Dedifferentiated amniotic fluid mesenchymal stem cell (primary cell): ENCODE results near the gene SFXN5.

Experiments used
- DNase-seq: peaks from one replicate; pipeline ENCODE4 v3.0.0-alpha.2; 2016; ENCODE audit errors: extremely low spot score

SFXN5 gene

GRCh38 chr2:72956936-72957335 lies 114.6 kb downstream of the SFXN5 start:
- DNase-seq = no peak

- no peak for DNase-seq
These were observed 115.5 kb downstream of the SFXN5 start for GRCh38 chr2:72956050-72956395.

- no peak for DNase-seq
These were observed 116.1 kb downstream of the SFXN5 start for GRCh38 chr2:72955228-72956049.

GRCh38 chr2:72954376-72955227 lies 116.9 kb downstream of the SFXN5 start:
- DNase-seq = no peak

- DNase-seq = no peak
These were observed 117.5 kb downstream of the SFXN5 start for GRCh38 chr2:72953976-72954375.

GRCh38 chr2:72953528-72953927 lies 118.0 kb downstream of the SFXN5 start:
- DNase-seq = no peak

GRCh38 chr2:72952961-72953360 lies 118.6 kb downstream of the SFXN5 start:
- no peak for DNase-seq

GRCh38 chr2:72952110-72952823 lies 119.2 kb downstream of the SFXN5 start:
- no peak for DNase-seq

DNA sequence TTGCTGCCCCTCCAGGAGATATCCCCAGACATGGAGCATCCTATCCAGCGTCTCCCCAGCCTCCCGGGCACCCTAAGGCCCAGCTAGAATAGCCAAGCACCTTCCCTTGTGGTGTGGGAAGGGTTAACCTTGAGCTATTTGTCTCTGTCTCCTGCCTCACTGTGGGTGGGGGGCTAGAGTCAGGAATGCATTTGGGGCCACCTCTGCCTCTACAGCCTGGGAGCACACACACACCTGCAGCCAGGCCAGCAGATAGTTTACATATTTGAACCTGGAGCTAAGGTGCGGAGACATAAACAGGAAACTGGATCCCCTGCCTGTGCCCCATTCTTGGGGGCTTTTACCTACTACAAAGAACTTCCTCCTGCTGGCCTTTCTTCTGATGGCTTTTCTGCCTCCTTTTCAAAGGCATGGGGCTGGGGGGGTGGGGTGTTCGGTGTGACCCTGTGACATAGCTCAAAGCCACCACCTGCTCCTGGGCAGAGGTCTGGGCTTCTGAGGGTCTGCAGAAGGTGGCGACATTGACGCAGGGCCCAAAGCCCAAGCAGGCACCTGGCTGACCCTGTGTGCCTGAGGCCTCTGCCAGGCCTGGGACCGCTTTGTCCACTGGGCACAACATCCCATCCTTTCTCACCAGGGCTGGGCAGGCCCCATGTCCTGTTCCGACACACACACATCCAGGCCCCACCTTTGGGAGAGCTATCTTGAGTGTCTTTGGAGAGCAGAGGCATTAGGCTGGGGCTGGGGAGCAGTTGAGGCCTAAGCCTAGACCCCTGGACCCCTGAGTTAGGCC lies 120.0 kb downstream of the SFXN5 start:
- no peak for DNase-seq

- no peak for DNase-seq
These were observed 120.8 kb downstream of the SFXN5 start for GRCh38 chr2:72950558-72951255.

- no peak for DNase-seq
These were observed 121.9 kb downstream of the SFXN5 start for GRCh38 chr2:72949642-72950041.

- DNase-seq = no peak
These were observed 122.5 kb downstream of the SFXN5 start for GRCh38 chr2:72949045-72949444.

- DNase-seq = no peak
These were observed 123.3 kb downstream of the SFXN5 start for GRCh38 chr2:72947952-72948830.

DNA sequence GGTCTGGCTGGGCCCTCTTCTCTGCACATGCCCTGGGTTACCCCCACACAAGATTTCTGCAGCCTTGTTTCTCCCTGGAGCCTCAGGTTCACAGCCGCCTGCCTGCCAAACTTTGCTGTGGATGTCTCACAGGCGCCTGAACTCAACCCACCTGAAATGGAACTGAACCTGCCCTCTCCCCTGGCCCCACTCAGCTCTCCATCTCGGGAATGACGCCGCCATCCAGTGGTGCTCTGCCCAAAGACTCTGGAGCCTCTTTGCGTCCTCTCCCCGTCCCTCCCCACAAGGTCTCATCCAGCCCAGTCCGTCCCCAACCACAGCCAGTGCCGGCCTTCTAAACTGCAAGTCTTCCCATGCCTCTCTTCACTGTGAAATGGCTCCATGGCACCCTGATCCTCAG lies 125.0 kb downstream of the SFXN5 start:
- no peak for DNase-seq

DNA sequence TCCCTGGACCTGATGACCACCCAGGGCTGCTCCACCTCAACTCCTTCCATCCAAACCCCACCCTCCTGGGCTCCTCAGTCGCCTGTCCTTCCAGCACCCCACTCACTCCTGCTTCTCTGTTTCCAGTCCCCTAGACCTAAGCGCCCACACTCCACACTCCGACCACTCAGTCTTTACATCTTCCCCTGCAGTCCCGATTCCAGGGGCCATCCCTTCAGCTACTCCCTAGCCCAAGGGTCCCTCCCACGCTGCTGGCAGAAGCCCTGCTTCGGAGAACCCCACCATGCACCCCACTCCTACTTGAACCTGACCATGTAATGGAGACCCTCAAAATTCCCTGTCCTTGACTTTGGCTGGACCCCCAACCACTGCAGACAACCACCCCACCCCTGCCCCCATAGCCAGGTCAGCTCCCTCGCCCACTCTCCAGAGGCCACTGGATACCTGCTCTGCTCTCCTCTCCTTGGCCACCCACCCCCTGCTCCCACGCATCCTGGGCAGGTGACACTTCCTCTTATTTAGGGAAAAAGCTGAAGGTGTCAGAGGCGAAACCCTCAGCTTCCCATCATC lies 126.0 kb downstream of the SFXN5 start:
- no peak for DNase-seq

GRCh38 chr2:72944804-72945449 lies 126.6 kb downstream of the SFXN5 start:
- no peak for DNase-seq

DNA sequence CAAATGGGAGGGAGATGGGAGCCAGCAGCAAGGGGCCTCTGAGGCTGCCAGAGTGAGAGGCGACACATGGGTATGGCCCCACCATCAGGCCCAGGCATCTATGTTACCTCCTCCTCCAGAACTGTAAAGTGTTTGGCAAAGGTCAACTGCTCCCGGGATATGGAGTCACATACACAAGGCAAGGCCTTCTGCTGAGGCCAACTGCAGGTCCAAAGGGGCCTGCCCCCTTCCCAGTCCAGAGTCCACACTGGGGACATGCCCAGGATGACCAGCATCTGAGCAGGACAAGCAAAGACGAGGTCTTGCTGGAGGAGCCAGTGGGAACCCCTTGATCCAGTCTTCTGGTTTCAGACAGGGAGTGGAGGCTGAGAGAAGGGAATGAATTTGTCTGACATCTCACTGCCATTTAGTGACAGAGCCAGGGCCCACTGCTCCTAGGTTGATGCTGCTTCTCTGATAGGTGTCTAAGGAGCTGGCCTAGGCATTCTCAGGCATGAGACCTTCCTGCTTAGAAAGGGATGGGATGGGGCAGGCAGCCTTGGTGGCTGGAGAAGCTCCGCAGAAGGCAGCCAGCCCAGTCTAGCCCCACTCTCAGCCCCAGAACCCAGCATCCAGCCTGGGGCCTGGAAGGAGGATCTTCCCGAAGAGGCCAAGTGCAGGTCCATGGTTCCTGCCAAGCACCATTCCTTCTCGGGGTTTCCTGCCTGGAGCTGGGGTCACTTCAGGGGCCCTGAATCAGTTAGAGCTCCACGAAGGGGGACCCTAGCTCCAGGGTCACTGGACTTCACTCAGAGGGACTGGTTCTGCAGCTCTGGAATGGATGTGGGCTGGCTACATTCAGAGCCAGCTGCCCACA lies 127.7 kb downstream of the SFXN5 start:
- no peak for DNase-seq

- DNase-seq = no peak
These were observed 128.6 kb downstream of the SFXN5 start for GRCh38 chr2:72942881-72943418.
